WTC11 (cell line): ENCODE results near the gene WHAMM.

Experiments
- NR1H2 ChIP-seq: sonication (generic); formaldehyde crosslinking; IDR thresholded peaks from 2 replicates; pipeline ENCODE4 v1.9.0; 2021; ENCODE audit warnings: mild to moderate bottlenecking, moderate library complexity, missing genetic modification reagents
- NR2C2 ChIP-seq: sonication (generic); formaldehyde crosslinking; IDR thresholded peaks from 2 replicates; pipeline ENCODE4 v1.8.0; 2022; ENCODE audit warnings: mild to moderate bottlenecking, missing genetic modification reagents
- ZNF121 ChIP-seq: sonication (generic); formaldehyde crosslinking; IDR thresholded peaks from 2 replicates; pipeline ENCODE4 v1.8.0; 2023; ENCODE audit warnings: missing genetic modification reagents
- ZNF232 ChIP-seq: sonication (generic); formaldehyde crosslinking; IDR thresholded peaks from 2 replicates; pipeline ENCODE4 v1.8.0; 2022; ENCODE audit warnings: mild to moderate bottlenecking, missing genetic modification reagents
- TF ChIP-seq, protein P1 (sequence below): fragments of 200-600 bp; IDR thresholded peaks from 2 replicates; pipeline ENCODE4 v1.8.0; 2022; ENCODE audit warnings: antibody characterized with exemption
- TF ChIP-seq, protein P2 (sequence below): sonication (generic); formaldehyde crosslinking; conservative IDR thresholded peaks from 2 replicates; pipeline ENCODE4 v1.8.1; 2022; ENCODE audit warnings: mild to moderate bottlenecking, missing genetic modification reagents
- TF ChIP-seq, protein P3 (sequence below): sonication (generic); formaldehyde crosslinking; IDR thresholded peaks from 2 replicates; pipeline ENCODE4 v1.8.0; 2022; ENCODE audit warnings: mild to moderate bottlenecking, missing genetic modification reagents

DNA sequence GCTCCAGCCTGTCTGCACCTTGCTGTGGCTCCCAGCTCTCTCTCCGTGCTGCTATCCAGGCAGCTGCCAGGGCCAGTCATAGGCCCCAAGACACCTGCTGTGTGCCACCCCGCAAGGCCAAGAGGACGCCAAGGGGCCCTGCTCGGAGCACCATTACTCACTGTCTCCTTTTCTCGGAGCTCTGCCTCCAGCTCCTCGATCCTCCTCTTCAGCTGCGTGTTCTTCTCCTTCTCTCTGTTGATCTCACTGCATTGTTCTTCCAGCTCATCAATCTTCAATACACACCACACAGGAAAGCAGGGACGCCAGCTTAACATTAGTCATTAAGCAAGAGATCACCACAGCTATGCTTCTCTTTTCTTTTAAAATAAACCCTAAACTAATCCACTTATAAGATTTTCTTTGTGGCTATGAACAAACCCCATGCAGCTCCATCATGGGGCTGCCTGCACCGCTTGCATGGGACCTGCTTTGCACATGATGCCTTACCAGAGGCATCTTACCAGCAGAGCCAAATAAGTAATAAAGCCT, 42.6 kb downstream of the WHAMM start:
- TF ChIP-seq NR2C2 (CRISPR knock-in tag), result no peak
- TF ChIP-seq NR1H2 (CRISPR knock-in tag), result no peak
- TF ChIP-seq, protein P1, sequence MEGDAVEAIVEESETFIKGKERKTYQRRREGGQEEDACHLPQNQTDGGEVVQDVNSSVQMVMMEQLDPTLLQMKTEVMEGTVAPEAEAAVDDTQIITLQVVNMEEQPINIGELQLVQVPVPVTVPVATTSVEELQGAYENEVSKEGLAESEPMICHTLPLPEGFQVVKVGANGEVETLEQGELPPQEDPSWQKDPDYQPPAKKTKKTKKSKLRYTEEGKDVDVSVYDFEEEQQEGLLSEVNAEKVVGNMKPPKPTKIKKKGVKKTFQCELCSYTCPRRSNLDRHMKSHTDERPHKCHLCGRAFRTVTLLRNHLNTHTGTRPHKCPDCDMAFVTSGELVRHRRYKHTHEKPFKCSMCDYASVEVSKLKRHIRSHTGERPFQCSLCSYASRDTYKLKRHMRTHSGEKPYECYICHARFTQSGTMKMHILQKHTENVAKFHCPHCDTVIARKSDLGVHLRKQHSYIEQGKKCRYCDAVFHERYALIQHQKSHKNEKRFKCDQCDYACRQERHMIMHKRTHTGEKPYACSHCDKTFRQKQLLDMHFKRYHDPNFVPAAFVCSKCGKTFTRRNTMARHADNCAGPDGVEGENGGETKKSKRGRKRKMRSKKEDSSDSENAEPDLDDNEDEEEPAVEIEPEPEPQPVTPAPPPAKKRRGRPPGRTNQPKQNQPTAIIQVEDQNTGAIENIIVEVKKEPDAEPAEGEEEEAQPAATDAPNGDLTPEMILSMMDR, result no peak
- TF ChIP-seq ZNF121 (CRISPR knock-in tag), result no peak
- TF ChIP-seq, protein P2, sequence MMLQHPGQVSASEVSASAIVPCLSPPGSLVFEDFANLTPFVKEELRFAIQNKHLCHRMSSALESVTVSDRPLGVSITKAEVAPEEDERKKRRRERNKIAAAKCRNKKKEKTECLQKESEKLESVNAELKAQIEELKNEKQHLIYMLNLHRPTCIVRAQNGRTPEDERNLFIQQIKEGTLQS (CRISPR knock-in tag), result no peak
- TF ChIP-seq, protein P3, sequence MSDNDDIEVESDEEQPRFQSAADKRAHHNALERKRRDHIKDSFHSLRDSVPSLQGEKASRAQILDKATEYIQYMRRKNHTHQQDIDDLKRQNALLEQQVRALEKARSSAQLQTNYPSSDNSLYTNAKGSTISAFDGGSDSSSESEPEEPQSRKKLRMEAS (CRISPR knock-in tag), result no peak
- TF ChIP-seq ZNF232 (CRISPR knock-in tag), result no peak
